OCI-LY1 (cell line): ENCODE results near the gene HNRNPLL.

Experiments used
- CTCF ChIP-seq: fragments of 200-600 bp; sonication (generic), shearing (Covaris generic); IDR thresholded peaks from 2 replicates; pipeline ENCODE4 v1.5.1; 2017; ENCODE audit warnings: mild to moderate bottlenecking, antibody characterized with exemption, low read length, moderate library complexity, mixed read lengths
- EZH2 ChIP-seq: fragments of 200-600 bp; sonication (generic), shearing (Covaris generic); IDR thresholded peaks from 2 replicates; pipeline ENCODE4 v1.8.0; 2017; ENCODE audit warnings: borderline replicate concordance, mixed run types, mild to moderate bottlenecking, antibody characterized with exemption, low read length, moderate library complexity, mixed read lengths

DNA sequence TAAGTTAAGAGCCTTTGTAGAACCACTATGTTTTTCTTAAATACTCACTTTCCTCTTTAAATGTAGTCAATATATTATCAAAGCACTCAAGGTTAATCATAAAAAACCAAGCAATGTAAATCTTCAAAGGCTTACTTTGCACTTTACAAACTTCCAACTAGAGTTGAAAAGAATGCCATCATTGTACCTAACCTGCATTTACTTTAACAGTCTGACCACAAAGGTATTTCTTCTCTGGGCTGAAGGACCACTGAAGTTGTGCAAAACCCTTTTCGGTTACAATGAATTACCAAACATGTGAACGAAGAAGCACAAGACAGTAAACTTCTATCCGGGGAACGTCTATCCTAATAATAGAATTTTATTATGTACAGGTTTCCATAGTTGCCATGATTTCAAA is 3.0 kb downstream of the HNRNPLL start:
- TF ChIP-seq CTCF (no peak), EZH2 (no peak)
